ENCODE results near the gene CPA2. TPM values are rescaled to one million over a fixed set of nuclear protein-coding genes. Genes with fewer than 3 reads are reported as not detected.

The CPA2 gene
- total RNA-seq, result not detected in 2 replicates

DNA sequence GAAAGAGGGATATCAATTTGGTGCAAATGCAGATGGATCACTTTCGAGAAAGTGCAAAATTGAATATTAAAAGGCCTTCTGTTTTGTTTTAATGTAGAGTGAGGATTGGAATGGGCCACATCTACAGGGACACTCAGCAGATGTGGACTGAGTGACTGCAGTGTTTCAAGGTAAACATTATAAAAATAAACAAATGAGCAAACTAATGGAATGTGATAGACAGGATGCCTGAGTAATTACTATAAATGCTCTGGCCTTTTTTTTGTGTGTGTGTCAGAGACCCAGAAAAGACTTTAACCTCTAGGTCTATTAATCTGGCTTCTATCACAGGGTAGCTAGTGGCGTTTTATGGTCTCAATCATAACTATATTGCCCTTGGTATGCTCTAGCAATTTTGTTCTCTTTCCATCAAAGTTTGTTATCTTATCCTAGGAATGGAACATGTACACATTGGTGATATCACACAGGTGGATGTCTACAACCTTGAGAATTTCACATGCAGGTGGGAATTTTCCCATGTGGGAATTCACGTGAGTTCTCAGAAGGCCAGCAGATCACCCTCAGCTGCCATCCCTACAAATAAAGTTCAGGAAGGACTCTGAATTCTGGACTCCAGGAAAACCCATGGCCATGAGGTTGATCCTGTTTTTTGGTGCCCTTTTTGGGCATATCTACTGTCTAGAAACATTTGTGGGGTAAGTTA, at the start of gene CPA2:
Gene CPA2, plus strand, starts transcription at position 606 of the 703 bp plus-strand sequence. Its CDS starts 19 bp downstream, at position 625.

DNA sequence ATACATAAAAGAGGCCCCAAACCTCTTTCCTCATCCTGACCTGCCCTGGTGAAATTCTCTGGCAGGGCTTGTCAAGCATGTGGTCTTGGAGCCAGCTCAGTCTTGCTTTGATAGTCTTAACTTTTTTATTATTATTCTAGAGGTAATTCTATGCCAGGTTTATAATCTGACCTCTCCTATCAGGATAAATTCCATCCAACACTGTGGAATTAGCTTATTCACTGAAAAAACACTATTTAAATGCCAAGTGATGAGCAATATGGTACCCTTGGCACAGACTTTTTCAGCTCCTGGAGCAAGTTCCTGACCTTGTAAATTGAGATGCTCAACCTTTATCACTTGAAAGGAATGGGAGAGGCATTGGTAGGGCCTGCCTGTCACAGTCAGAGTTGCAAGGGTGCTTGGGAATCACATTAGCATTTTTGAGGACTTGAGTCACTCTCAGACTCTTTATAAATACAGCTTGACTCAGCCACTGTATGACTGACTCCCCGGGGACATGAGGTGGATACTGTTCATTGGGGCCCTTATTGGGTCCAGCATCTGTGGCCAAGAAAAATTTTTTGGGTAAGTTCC, 26.1 kb downstream of the CPA2 start, which contains the start of gene CPA4:
Gene CPA4, plus strand, starts transcription at position 480 of the 576 bp plus-strand sequence. Its CDS starts 20 bp downstream, at position 500.

Other genes with a start within 250 kb of the CPA2 start
- 19.0 and 26.1 TPM in 2 replicates for gene ZC3HC1, start 215.5 kb upstream of the CPA2 start, total RNA-seq
- 13.9 and 16.6 TPM in 2 replicates for gene KLHDC10, start 196.3 kb upstream of the CPA2 start, total RNA-seq
- gene TMEM209, start 61.5 kb upstream of the CPA2 start, total RNA-seq, result 7.8 and 11.4 TPM in 2 replicates
- gene SSMEM1, start 59.0 kb upstream of the CPA2 start, total RNA-seq, result not detected in 2 replicates
- gene CPA4, start 26.3 kb downstream of the CPA2 start, total RNA-seq, result 40.3 and 40.9 TPM in 2 replicates
- not detected in 2 replicates for gene CPA5, start 78.0 kb downstream of the CPA2 start, total RNA-seq
- gene CPA1, start 113.6 kb downstream of the CPA2 start, total RNA-seq, result not detected in 2 replicates
- 13.4 and 28.2 TPM in 2 replicates for gene CEP41, start 174.2 kb downstream of the CPA2 start, total RNA-seq
- gene MEST, start 225.2 kb downstream of the CPA2 start, total RNA-seq, result 77.9 and 170 TPM in 2 replicates

Measured in mesangial cell (primary cell).